ENCODE measurements around the gene ARAP3.

ARAP3 gene

GRCh38 chr5:141665995-141666940 is 15.8 kb downstream of the ARAP3 start:
- TF ChIP-seq GATA3 (IDR thresholded peaks at IDR 0.05; ENCODE audit: low read depth, low read length) (no peak), GATA2 (IDR thresholded peaks at IDR 0.05; ENCODE audit: low read depth, low read length) (no peak)

GRCh38 chr5:141664733-141665461 is 17.1 kb downstream of the ARAP3 start:
- TF ChIP-seq GATA2 (IDR thresholded peaks at IDR 0.05; ENCODE audit: low read depth, low read length) (no peak), GATA3 (IDR thresholded peaks at IDR 0.05; ENCODE audit: low read depth, low read length) (no peak)

GRCh38 chr5:141663506-141663905 is 18.5 kb downstream of the ARAP3 start:
- TF ChIP-seq GATA3 (IDR thresholded peaks at IDR 0.05; ENCODE audit: low read depth, low read length) (no peak), GATA2 (IDR thresholded peaks at IDR 0.05; ENCODE audit: low read depth, low read length) (no peak)

GRCh38 chr5:141662028-141662427 is 20.0 kb downstream of the ARAP3 start:
- TF ChIP-seq GATA3 (IDR thresholded peaks at IDR 0.05; ENCODE audit: low read depth, low read length) (no peak), GATA2 (IDR thresholded peaks at IDR 0.05; ENCODE audit: low read depth, low read length) (no peak)

- TF ChIP-seq GATA3 (IDR thresholded peaks at IDR 0.05; ENCODE audit: low read depth, low read length) = no peak
- no peak for TF ChIP-seq GATA2 (IDR thresholded peaks at IDR 0.05; ENCODE audit: low read depth, low read length)
These were observed 24.0 kb downstream of the ARAP3 start for GRCh38 chr5:141657937-141658545.

GRCh38 chr5:141657404-141657803 is 24.6 kb downstream of the ARAP3 start:
- no peak for TF ChIP-seq GATA3 (IDR thresholded peaks at IDR 0.05; ENCODE audit: low read depth, low read length)
- no peak for TF ChIP-seq GATA2 (IDR thresholded peaks at IDR 0.05; ENCODE audit: low read depth, low read length)

GRCh38 chr5:141656396-141656795 is 25.6 kb downstream of the ARAP3 start:
- TF ChIP-seq GATA3 (IDR thresholded peaks at IDR 0.05; ENCODE audit: low read depth, low read length) (no peak), GATA2 (IDR thresholded peaks at IDR 0.05; ENCODE audit: low read depth, low read length) (no peak)

GRCh38 chr5:141655020-141655419 is 27.0 kb downstream of the ARAP3 start:
- TF ChIP-seq GATA2 (IDR thresholded peaks at IDR 0.05; ENCODE audit: low read depth, low read length) (no peak), GATA3 (IDR thresholded peaks at IDR 0.05; ENCODE audit: low read depth, low read length) (no peak)

- TF ChIP-seq GATA3 (IDR thresholded peaks at IDR 0.05; ENCODE audit: low read depth, low read length) = no peak
These were observed 27.7 kb downstream of the ARAP3 start for GRCh38 chr5:141654298-141654697.

- TF ChIP-seq GATA2 (IDR thresholded peaks at IDR 0.05; ENCODE audit: low read depth, low read length) (no peak), GATA3 (IDR thresholded peaks at IDR 0.05; ENCODE audit: low read depth, low read length) (no peak)
These were observed 30.3 kb downstream of the ARAP3 start for GRCh38 chr5:141651728-141652105.

- TF ChIP-seq GATA2 (IDR thresholded peaks at IDR 0.05; ENCODE audit: low read depth, low read length) = no peak
- TF ChIP-seq GATA3 (IDR thresholded peaks at IDR 0.05; ENCODE audit: low read depth, low read length) = no peak
These were observed 30.9 kb downstream of the ARAP3 start, which contains the start of gene FCHSD1 for GRCh38 chr5:141650851-141651727. Gene FCHSD1, minus strand, starts transcription at chr5:141651418. Its CDS starts 50 bp downstream, at chr5:141651368.

- no peak for TF ChIP-seq GATA3 (IDR thresholded peaks at IDR 0.05; ENCODE audit: low read depth, low read length)
These were observed 32.1 kb downstream of the ARAP3 start for GRCh38 chr5:141649972-141650371.

- no peak for TF ChIP-seq GATA3 (IDR thresholded peaks at IDR 0.05; ENCODE audit: low read depth, low read length)
- no peak for TF ChIP-seq GATA2 (IDR thresholded peaks at IDR 0.05; ENCODE audit: low read depth, low read length)
These were observed 32.9 kb downstream of the ARAP3 start for GRCh38 chr5:141649056-141649688.

Data from SH-SY5Y (cell line).